Colonic mucosa (tissue), 4 donors: ENCODE data around the gene XPNPEP3. TPM values are rescaled to one million over a fixed set of nuclear protein-coding genes. Genes with fewer than 3 reads are reported as not detected.

Experiments used
- DNase-seq: peaks from one replicate; pipeline ENCODE4 v3.0.0-alpha.2; 2020
- H3K27ac ChIP-seq: fragments of 200-600 bp; one replicate; pipeline ENCODE4 v1.8.0; 2021
- H3K27me3 ChIP-seq: fragments of 200-600 bp; one replicate; pipeline ENCODE4 v1.8.0; 2021
- H3K36me3 ChIP-seq: fragments of 200-600 bp; one replicate; pipeline ENCODE4 v1.8.0; 2021
- H3K4me1 ChIP-seq: fragments of 200-600 bp; one replicate; pipeline ENCODE4 v1.8.0; 2021; ENCODE audit warnings: mild to moderate bottlenecking
- H3K4me3 ChIP-seq: fragments of 200-600 bp; one replicate; pipeline ENCODE4 v1.8.0; 2021
- H3K9ac ChIP-seq, 2 donors: one replicate each; pipeline ENCODE4 v1.7.0; 2013; ENCODE audit warnings: control low read depth in 2 of 2, low read depth in 2 of 2, low read length in 2 of 2
- H3K9me3 ChIP-seq: fragments of 200-600 bp; one replicate; pipeline ENCODE4 v1.8.0; 2021
- CTCF ChIP-seq: fragments of 200-600 bp; IDR thresholded peaks from one replicate; pipeline ENCODE4 v1.8.0; 2022; ENCODE audit warnings: antibody characterized with exemption, mild to moderate bottlenecking
- intact Hi-C: fragments of 100-400 bp; cut with DNase I; formaldehyde crosslinking; loops from one replicate; pipeline ENCODE4 v1.14.1; 2022
- microRNA-seq: library from miRNA; unstranded; fragments of <30 nt; microRNA quantifications from one replicate; pipeline ENCODE4, GENCODE V29; 2019
- total RNA-seq, 2 donors: library from RNA; stranded (reverse); fragmentation: NEBNext Ultra II Directional in 1 of 2; extraction: Animal tissue kit (Norgen Biotek cat#: 25700) in 1 of 2; gene quantifications; one replicate each; pipeline ENCODE4 v1.2.1, GENCODE V29; 2021
- donor health status: healthy.
- donor health status: DM: no; HTN: no; CAD: no.
- donor health status: DM: no; HTN: no; CAD: no.

Gene XPNPEP3
- total RNA-seq, 2 donors from 2014 or later = 12.8 to 22.0 TPM

- Histone ChIP-seq H3K4me3 (no peak overlapping the region), H3K27me3 (no peaks in the 10 kb centered on the region), H3K27ac (no peak overlapping the region), H3K9me3 (no peaks in the 10 kb centered on the region), H3K9ac (no peak overlapping the region), H3K36me3 (no peaks in the 10 kb centered on the region), H3K4me1 (no peaks in the 10 kb centered on the region)
- no peak for DNase-seq
- TF ChIP-seq CTCF = no peak
- intact Hi-C loops = no loop called here
Observed at GRCh38 chr22:40976866-40977700, 120.1 kb downstream of the XPNPEP3 start.

- Histone ChIP-seq H3K9me3 (no peaks in the 10 kb centered on the region), H3K4me3 (no peak overlapping the region), H3K4me1 (no peaks in the 10 kb centered on the region), H3K9ac (no peak overlapping the region), H3K27me3 (no peaks in the 10 kb centered on the region), H3K27ac (no peak overlapping the region), H3K36me3 (no peaks in the 10 kb centered on the region)
- TF ChIP-seq CTCF = no peak
- intact Hi-C loops = no loop called here
- DNase-seq = no peak
Observed at GRCh38 chr22:40979198-40979597, 122.2 kb downstream of the XPNPEP3 start.

GRCh38 chr22:40979871-40980270 is 122.9 kb downstream of the XPNPEP3 start:
- H3K27me3 ChIP-seq = no peaks in the 10 kb centered on the region
- H3K9ac ChIP-seq = no peak overlapping the region
- intact Hi-C loops = loop anchor here (5.0 kb wide), 1 partner anchor 372 kb away; no protein-coding TSS in a partner anchor
- no peaks in the 10 kb centered on the region for H3K4me1 ChIP-seq
- H3K27ac ChIP-seq = no peak overlapping the region
- no peak overlapping the region for H3K4me3 ChIP-seq
- no peaks in the 10 kb centered on the region for H3K9me3 ChIP-seq
- no peaks in the 10 kb centered on the region for H3K36me3 ChIP-seq
- no peak for DNase-seq
- no peak for TF ChIP-seq CTCF

Small RNA genes lying within 50 kb of the gene (microRNA-seq; reads per million reads assigned to microRNA genes)
- gene MIR4766 = not detected

Other genes starting within 250 kb of the XPNPEP3 start
- gene MRTFA, start 220.4 kb upstream of the XPNPEP3 start, total RNA-seq = 10 to 100 TPM; 31.9 to 35.6 TPM
- gene MCHR1, start 177.7 kb upstream of the XPNPEP3 start, total RNA-seq = under 1 TPM in 1 of 2 donors, not detected in 1; 0.16 TPM
- gene SLC25A17, start 37.8 kb upstream of the XPNPEP3 start, total RNA-seq = 10 to 100 TPM in 1 of 2 donors, 1 to 10 TPM in 1; 9.2 to 14.9 TPM
- 100 to 1,000 TPM; 193 to 238 TPM for gene ST13, start 509 bp upstream of the XPNPEP3 start, total RNA-seq
- under 1 TPM; 0.12 to 0.16 TPM for gene DNAJB7, start 5.0 kb downstream of the XPNPEP3 start, total RNA-seq
- 10 to 100 TPM; 37.7 to 46.0 TPM for gene RBX1, start 94.2 kb downstream of the XPNPEP3 start, total RNA-seq
- gene EP300, start 235.4 kb downstream of the XPNPEP3 start, total RNA-seq = 10 to 100 TPM; 59.5 to 65.7 TPM